Lower lobe of right lung (tissue), 2 donors: ENCODE results near the gene GPR68. TPM values are rescaled to one million over a fixed set of nuclear protein-coding genes. Genes with fewer than 3 reads are reported as not detected.

Experiments
- ATAC-seq, 2 donors: fragments of 200-7000 bp; cut with Tn5 transposase; one replicate each; pipeline ENCODE4 v1.9.1; 2020 to 2022; ENCODE audit warnings: mild to moderate bottlenecking in 2 of 2, moderate library complexity in 2 of 2
- DNase-seq: peaks from one replicate; pipeline ENCODE4 v3.0.0-alpha.2; 2020
- H3K27ac ChIP-seq: fragments of 200-600 bp; one replicate; pipeline ENCODE4 v1.8.0; 2022
- H3K27me3 ChIP-seq: fragments of 200-600 bp; one replicate; pipeline ENCODE4 v1.8.0; 2022; ENCODE audit warnings: low read depth
- H3K36me3 ChIP-seq: fragments of 200-600 bp; one replicate; pipeline ENCODE4 v1.8.0; 2022; ENCODE audit warnings: mild to moderate bottlenecking
- H3K4me1 ChIP-seq: fragments of 200-600 bp; one replicate; pipeline ENCODE4 v1.8.0; 2022
- H3K4me3 ChIP-seq: fragments of 200-600 bp; one replicate; pipeline ENCODE4 v1.8.0; 2022; ENCODE audit warnings: mild to moderate bottlenecking
- H3K9me3 ChIP-seq: fragments of 200-600 bp; one replicate; pipeline ENCODE4 v1.8.0; 2022
- CTCF ChIP-seq: fragments of 200-600 bp; IDR thresholded peaks from one replicate; pipeline ENCODE4 v1.8.0; 2022; ENCODE audit warnings: antibody characterized with exemption, mild to moderate bottlenecking
- intact Hi-C: fragments of 100-400 bp; cut with DNase I; formaldehyde crosslinking; loops from one replicate; pipeline ENCODE4 v1.11.0; 2022
- total RNA-seq: library from RNA; stranded (reverse); fragmentation: NEBNext Ultra II Directional; extraction: Animal tissue kit (Norgen Biotek cat#: 25700); gene quantifications from one replicate; pipeline ENCODE4 v1.2.1, GENCODE V29; 2021
- donor health status: DM: no; HTN: yes; CAD: no; lungs with severe emphysema.

GPR68 gene
- total RNA-seq, 1 donor from 2014 or later: 3.4 TPM

GRCh38 chr14:91257328-91258010 lies 13.0 kb upstream of the GPR68 start:
- Histone ChIP-seq H3K4me1 (peaks cover 39% of the 10 kb centered on the region), H3K36me3 (no peaks in the 10 kb centered on the region), H3K27ac (no peak overlapping the region), H3K27me3 (no peaks in the 10 kb centered on the region), H3K4me3 (no peak overlapping the region), H3K9me3 (no peaks in the 10 kb centered on the region)
- no peak for DNase-seq
- ATAC-seq: no peak
- intact Hi-C loops: no loop called here
- no peak for TF ChIP-seq CTCF

GRCh38 chr14:91256661-91257060 lies 12.2 kb upstream of the GPR68 start:
- intact Hi-C loops: no loop called here
- DNase-seq (no peak), ATAC-seq (no peak)
- no peaks in the 10 kb centered on the region for H3K9me3 ChIP-seq
- no peak for TF ChIP-seq CTCF
- no peaks in the 10 kb centered on the region for H3K27me3 ChIP-seq
- no peaks in the 10 kb centered on the region for H3K36me3 ChIP-seq
- H3K4me1 ChIP-seq: peaks cover 42% of the 10 kb centered on the region
- H3K27ac ChIP-seq: no peak overlapping the region
- no peak overlapping the region for H3K4me3 ChIP-seq

GRCh38 chr14:91255026-91255695 lies 10.7 kb upstream of the GPR68 start:
- Histone ChIP-seq H3K27me3 (no peaks in the 10 kb centered on the region), H3K36me3 (no peaks in the 10 kb centered on the region), H3K4me3 (no peak overlapping the region), H3K4me1 (peaks cover 57% of the 10 kb centered on the region), H3K9me3 (no peaks in the 10 kb centered on the region), H3K27ac (no peak overlapping the region)
- no peak for TF ChIP-seq CTCF
- intact Hi-C loops: no loop called here
- DNase-seq (no peak), ATAC-seq (no peak)

- no peak overlapping the region for H3K4me3 ChIP-seq
- H3K27ac ChIP-seq: no peak overlapping the region
- intact Hi-C loops: no loop called here
- H3K27me3 ChIP-seq: no peaks in the 10 kb centered on the region
- H3K4me1 ChIP-seq: peaks cover 64% of the 10 kb centered on the region
- no peak for TF ChIP-seq CTCF
- ATAC-seq (peak in 1 of 2 donors; percentile 3), DNase-seq (no peak)
- H3K9me3 ChIP-seq: no peaks in the 10 kb centered on the region
- no peaks in the 10 kb centered on the region for H3K36me3 ChIP-seq
These were observed 10.0 kb upstream of the GPR68 start for GRCh38 chr14:91254461-91254860.

- TF ChIP-seq CTCF: no peak
- DNase-seq (no peak), ATAC-seq (peak; percentile 3 to 6)
- intact Hi-C loops: no loop called here
- H3K9me3 ChIP-seq: no peaks in the 10 kb centered on the region
- H3K27me3 ChIP-seq: no peaks in the 10 kb centered on the region
- H3K27ac ChIP-seq: peak overlapping the region; percentile 71
- H3K36me3 ChIP-seq: no peaks in the 10 kb centered on the region
- H3K4me1 ChIP-seq: peaks cover 66% of the 10 kb centered on the region
- H3K4me3 ChIP-seq: peak overlapping the region; percentile 61
These were observed 9.4 kb upstream of the GPR68 start for GRCh38 chr14:91253795-91254323.
